ENCODE data around the gene GDF2.

The GDF2 gene

GRCh38 chr10:47351899-47352815 lies 29.9 kb downstream of the GDF2 start:
- DNase-seq (ENCODE audit: low read depth in 3 of 3) = no peak

- DNase-seq (ENCODE audit: low read depth in 3 of 3) = no peak
Observed at GRCh38 chr10:47353351-47353750, 31.1 kb downstream of the GDF2 start.

GRCh38 chr10:47354165-47354564 lies 31.9 kb downstream of the GDF2 start:
- no peak for DNase-seq (ENCODE audit: low read depth in 3 of 3)

- DNase-seq (ENCODE audit: low read depth in 3 of 3) = no peak
Observed at GRCh38 chr10:47354900-47355299, 32.6 kb downstream of the GDF2 start.

DNA sequence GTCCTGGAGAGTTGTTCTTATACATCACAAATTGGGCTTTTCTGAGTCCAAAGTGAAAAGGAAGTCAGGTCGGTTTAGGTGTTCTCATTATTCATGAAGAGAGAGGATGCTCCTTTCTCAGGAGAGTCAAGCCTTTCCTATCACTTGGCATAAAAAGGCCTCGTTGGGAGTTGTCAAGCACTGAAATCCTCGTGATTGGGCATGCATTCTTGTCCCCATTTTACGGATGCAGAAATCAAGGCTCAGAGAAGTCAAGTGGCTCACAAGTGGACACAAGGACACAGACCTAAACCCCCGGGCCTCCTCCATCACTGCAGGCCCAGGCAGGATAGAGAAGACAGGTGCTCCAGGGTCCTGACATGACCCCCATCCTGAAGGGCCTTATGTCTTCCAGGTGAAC lies 34.5 kb downstream of the GDF2 start:
- no peak for DNase-seq (ENCODE audit: low read depth in 3 of 3)

GRCh38 chr10:47357131-47357582 lies 34.9 kb downstream of the GDF2 start:
- DNase-seq (ENCODE audit: low read depth in 3 of 3) = no peak

DNA sequence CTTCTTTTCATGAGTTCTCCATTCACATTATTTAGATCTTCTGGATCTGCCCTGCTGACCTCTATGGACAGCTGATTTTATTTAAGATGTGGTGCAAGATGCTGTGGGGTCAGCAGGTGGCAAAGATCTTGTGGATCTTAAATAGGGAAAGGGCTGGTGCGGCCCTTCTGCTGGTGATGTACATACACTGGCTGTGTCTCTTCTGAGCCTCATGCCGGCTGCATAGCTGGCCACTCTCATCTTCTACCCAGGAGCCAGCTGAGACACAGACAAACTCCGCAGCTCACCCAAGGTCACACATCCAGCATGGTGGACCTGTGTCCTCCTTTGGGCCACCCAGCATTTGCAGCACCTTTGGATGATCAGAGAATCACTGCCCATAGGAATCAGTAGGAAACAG lies 35.7 kb downstream of the GDF2 start:
- no peak for DNase-seq (ENCODE audit: low read depth in 3 of 3)

GRCh38 chr10:47358457-47358856 lies 36.2 kb downstream of the GDF2 start:
- DNase-seq (ENCODE audit: low read depth in 3 of 3) = no peak

DNA sequence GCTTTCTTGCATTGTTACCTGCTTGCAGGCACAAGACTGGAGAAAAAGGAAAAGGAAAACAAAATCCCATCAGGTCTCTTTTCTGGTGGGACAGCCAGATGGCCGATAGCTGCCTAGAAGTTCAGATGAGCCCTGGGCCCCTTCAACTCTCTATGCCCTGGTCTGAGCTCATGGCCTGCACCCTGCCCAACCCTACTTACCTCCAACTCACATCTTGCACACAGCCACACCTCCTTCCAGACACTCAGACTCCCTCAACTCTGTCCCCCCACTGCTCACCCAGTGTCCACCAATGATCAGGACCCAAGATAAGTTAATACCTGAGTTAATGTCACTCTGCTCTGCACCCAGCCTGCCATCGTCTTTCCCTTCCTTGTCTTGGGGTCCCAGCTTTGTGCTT lies 36.8 kb downstream of the GDF2 start:
- DNase-seq (ENCODE audit: low read depth in 3 of 3) = no peak

DNA sequence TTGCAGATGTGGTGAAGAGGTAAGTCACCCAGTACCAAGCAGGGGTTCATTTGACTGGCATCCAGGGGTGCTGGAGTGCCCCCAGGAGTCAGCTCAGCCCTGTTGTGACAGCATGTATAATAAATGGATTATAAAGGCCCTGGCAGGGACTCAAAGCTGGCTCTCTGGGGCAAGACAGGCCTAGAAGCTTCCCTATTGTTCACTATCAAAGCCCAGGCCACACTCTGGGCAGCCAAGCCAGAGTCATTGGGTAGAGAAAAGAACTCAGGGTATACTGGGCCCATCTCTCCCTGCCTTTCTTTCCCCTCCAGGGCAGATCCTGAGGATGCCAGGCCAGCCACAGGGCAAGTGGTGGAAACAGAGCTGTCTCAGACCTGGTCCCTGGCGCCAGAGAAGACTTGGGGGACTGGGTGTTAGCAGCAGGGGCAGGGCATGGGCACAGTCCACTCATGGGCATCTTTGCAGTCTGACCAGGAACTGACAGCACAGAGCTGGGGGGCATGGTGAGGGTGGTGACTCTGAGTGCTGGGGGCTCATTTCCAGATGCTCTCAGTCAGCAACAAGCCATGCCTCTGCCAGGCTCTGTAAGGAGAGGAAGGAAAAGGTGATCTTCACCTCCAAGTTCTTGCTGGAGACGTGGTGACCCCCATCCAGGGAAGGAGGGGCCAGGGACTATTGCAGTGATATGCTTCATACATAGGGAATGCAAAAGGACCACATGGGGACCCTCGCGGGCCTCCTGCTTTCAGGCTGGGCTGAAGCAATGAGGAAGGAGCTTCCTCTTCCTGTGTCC lies 37.6 kb downstream of the GDF2 start:
- DNase-seq (ENCODE audit: low read depth in 3 of 3) = no peak

DNA sequence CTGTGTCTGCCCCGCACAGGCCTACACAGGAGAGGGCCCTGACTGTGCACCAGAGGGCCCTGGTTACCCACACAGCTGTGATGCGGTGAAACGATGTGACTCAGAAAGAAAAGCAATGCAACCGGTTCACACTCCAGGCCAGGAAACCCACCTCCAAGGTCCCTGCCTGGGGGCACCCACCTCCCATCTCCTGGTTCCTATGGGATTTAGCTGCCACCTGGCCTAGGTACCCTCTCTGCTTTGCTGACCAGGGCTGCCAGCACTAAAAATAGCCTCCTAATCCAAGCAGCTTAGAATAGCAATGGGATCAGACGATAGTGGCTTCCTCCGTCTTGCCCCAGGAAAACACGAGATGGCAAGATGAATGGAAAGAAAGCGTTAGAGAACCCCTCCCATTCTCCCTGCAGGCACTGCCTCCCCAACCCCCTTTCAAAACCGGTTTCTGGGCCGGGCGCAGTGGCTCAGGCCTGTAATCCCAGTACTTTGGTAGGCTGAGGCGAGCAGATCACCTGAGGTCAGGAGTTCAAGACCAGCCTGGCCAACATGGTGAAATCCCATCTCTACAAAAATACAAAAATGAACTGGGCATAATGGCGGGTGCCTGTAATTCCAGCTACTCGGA lies 38.3 kb downstream of the GDF2 start:
- no peak for DNase-seq (ENCODE audit: low read depth in 3 of 3)

GRCh38 chr10:47361293-47361692 lies 39.0 kb downstream of the GDF2 start:
- no peak for DNase-seq (ENCODE audit: low read depth in 3 of 3)

DNA sequence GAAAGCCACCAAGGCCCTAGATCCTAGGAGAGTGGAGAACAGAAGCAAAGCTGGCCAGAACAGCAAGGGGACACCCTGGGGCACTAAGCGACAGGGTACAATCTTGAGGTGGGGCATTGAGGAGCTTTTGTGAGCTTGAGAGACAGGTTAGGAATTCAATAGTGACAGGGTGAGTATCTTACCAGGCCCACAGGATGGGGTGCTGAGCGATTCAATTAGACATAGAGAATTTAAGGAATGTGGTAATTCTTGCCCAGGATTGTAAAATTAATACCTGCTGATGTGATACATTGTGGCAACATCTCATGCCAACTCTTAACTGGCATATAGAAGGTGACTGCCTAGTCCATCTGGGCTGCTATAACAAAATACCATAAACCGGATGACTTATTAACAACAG lies 39.9 kb downstream of the GDF2 start:
- no peak for DNase-seq (ENCODE audit: low read depth in 3 of 3)

DNA sequence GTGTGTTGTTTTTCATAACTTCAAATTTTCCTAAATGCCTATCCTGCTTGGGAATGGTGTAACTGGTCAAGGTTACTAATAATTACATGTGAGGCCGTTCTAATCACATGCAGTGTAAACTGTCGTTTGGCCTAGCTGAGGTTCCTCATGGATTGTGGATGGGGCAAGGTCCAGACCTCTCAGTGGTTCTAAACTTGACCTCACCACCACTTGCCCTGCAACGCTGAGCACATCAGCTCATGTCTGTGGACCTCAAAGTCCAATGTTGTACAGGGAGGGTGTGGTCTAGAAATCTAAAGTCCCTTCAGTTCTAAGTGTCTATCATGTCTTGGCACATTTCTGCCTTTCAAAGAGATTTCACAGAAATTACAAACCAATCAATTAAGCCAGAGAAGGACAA lies 41.5 kb downstream of the GDF2 start:
- no peak for DNase-seq (ENCODE audit: low read depth in 3 of 3)

DNA sequence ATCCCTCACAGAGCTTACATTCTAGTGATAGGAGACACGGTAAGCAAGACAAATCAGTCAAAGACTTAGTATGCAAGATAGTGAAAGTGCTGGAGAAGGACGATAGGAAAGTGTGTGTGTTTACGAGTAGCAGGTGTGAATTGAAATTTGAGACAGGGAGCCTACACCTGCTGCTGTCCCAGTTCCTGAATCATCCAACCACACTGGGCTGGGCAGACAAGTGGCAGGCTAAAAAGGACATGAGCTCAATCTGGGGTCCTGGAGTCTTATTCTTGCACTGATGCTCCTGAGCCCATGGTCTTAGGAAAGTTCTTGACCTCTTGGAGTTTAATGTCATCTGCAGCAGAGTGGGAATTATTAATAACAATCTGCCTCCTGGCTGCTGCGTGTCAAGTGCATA lies 42.1 kb downstream of the GDF2 start:
- no peak for DNase-seq (ENCODE audit: low read depth in 3 of 3)

DNA sequence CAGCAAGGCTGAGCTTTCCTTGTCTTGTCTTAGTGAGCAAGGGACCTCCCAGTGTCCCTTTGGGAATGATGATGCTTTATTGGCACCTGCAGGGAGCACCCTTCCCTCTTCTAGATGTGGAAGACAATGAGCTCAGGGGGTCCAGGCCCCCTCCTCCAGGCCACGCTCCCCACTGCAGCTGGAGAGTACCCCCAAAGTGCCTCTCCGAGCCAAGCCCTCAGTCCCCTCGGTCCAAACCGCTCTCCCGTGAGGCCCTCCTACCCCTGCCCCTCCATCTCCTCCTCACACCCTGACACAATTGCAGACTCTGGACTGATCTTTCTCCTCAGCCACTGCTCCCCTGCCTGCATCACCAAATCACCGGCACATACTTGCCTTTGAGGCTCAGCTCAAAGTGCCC lies 42.7 kb downstream of the GDF2 start:
- DNase-seq (ENCODE audit: low read depth in 3 of 3) = no peak

- DNase-seq (ENCODE audit: low read depth in 3 of 3) = no peak
Observed at GRCh38 chr10:47365431-47366180, 43.4 kb downstream of the GDF2 start.

DNA sequence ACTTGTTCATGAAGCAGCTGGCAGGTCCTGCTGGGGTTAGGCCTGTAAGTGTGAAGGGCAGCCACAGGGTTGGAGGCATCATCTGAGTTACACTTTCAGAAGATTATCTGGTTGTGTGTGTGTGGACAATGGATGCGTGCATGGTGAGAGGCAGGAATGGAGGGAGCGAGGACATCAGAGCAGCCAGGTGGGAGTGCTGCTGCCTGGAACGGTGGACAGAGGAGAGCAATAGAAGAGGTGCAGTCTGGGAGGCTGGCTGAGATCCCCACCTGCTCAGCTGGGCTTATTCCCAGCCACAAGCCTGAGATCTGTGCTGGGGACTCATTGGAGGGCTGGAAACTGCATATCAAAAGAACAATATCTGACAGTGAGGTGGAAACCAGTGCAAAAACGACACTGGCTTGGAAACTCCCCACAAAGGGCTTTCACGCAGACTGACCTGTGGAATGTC lies 44.0 kb downstream of the GDF2 start:
- DNase-seq (ENCODE audit: low read depth in 3 of 3) = no peak

GRCh38 chr10:47366731-47367460 lies 44.6 kb downstream of the GDF2 start:
- no peak for DNase-seq (ENCODE audit: low read depth in 3 of 3)

GRCh38 chr10:47367646-47368045 lies 45.4 kb downstream of the GDF2 start:
- no peak for DNase-seq (ENCODE audit: low read depth in 3 of 3)
